NK-92 (cell line): Measurements from ENCODE around the gene ZNF598.

Experiments used
- DNase-seq: peaks from one replicate; lab custom pipeline; 2025; ENCODE audit not compliant: unreplicated experiment; lab: John Stamatoyannopoulos, UW

Gene ZNF598

DNA sequence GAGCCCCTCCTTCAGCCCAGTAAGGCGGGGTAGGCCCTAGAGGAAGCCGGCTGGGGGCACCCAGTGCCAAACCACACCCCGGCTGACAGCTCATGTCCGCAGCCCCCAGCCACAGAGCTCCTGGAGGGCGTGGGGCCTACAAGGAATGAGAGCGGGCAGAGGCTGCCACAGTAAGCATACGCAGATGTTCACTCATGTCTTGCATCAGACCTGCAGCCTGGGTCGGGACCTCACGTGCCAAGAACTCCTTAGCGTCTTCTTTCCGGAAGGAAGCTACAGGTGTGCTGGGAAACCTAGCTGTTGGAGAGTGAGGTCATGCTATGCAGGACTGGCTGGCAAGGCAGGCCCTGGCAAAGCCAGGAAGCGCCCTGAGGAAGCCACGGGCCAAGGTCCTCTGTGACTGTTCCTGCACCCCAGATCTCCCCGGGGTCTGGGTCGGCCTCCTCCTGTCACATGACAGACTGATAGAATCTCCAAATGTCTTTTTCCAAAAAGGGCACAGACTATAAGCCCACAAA lies 1.6 kb downstream of the ZNF598 start:
- DNase-seq = no peak

DNA sequence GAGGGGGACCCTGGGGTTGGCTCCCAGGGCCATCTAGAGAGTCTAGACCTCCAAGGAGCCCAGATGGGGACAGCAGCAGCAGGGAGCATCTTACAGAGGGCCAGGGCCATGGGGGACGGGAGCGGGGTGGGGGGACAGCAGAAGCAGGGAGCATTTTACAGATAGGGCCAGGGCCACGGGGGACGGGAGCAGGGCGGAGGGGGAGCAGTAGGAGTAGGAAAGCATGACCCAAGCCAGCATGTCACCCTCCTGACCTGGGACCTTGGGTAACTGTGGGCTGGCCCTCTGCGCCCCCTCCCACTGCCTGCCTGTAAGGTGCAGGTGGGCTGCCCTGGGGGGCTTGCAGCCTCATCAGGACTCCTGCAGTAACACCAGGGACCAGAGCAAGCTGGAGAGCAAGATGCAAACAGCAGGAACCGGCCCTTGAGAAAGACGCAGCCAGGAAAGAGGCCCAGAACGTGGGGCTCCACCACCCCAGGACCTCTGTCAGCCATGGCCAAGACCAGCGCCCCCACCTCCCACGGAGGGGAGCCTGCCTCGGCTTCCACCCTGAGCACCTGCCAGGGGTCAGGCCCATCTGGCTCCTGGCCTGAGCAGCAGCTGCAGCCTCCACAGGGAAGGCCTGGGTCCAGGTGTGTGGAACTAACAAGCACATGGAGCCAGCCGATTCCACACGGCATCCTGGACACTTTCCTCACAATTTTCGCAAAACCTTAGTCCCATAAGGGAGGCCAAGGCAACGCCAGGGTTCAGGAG lies 2.4 kb downstream of the ZNF598 start:
- no peak for DNase-seq

DNA sequence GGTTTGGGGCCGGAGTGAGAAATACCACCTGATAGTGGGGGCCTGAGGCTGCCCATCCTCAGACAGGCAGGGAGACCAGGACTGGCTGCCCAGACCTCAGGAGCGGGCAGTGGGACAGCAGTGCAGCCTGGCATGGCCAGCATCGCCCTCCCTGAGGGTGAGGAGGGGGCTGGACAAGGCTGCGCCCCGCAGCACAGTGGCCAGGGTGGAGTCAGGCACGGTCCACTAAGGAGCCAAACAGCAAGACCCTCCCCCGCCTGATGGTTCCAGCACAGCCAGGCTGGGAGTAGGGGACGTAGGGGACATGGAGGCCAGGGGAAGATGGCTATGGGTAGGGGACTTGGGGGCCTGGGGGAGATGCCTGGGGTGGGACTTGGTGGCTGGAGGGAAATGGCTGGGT lies 3.3 kb downstream of the ZNF598 start:
- DNase-seq = no peak

DNA sequence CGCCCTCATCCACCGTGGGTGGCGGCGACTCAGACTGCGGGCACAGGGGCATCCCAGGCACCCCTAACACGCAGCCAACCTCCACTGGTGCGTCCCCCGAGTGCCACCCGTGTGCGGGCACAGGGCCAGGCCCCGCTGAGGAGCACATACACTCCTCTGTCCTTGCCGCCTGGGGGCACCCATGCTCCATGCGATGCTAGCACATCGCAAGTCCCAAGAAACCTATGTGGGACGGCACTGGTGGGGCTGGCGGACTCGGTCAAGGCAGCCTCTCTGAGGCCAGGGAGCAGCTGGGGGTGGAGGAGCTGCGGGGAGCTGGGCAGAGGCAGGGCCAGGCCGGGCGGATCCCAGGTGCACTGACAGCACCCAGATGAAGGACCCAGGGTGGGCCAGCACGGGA lies 4.0 kb downstream of the ZNF598 start:
- no peak for DNase-seq

DNA sequence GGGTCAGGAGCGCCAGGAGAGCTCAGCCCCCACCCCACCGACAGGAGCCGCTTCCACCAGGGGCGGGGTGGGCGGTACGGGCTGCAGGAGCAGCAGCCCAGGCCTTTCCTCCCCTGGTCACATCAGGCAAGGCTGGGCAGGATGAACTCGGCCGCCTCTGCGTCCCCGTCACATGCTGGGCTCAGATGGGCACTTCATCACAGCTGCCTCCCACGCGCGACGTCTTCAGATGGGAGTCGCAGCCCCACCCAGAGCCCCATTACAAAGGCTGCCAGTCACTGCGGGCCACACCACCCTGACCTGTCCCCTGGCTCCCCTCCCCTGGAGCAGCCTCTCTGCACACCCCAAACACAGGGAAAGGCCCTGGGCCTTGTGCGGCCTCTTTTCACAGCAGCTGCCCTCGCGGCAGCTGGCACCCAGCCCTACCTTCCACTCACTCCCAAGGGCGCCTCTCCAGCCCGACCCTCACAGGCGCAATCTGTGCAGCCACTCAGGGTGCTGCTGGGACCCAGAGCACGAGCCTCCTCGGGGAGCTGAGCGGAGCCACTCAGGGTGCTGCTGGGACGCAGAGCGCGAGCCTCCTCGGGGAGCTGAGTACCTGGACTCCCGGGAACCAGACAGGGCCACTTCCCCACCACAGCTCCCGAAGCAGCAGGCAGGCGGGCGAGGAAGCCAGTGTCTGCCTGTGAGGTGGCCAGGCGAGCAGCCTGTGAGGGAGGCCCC lies 4.7 kb downstream of the ZNF598 start:
- no peak for DNase-seq

DNA sequence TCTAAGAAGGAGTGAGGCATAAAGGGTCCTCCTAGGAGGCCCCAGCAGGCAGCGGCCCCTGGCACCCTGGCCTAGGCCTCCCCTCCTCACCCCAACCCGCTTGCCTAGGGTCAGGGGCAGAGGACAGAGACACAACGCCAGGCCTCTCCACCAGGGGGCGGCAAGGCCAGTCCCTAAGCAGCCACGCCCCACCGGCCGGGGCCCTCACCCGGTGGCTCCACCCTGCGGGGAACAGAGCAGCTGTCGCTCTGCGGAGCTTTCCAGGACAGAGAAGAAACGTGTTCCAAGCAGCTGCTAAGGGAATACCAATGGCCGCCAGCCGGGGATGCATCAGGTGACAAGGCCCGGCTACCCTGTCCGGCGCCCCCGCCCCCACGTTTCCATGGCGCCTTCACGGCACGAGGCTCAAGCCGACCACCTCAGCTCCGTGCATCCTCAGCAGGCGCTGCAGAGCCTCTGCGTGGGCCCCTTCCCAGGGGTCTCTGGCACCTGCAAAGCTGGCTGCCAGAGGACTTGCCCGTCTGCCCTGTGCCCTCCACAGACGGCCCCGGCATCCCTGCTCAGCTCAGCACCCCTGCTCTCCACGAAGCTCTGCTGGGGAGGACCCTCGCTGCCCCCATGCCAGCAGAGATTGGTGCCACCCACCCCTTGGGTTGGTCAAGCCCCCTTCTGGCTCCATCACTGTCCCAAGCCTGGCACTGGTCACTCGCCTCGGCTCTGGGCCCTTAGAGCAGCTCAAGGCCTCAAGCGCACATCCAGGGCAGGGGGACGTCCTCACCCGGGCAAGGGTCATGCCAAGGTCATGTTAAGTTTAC lies 5.6 kb downstream of the ZNF598 start:
- DNase-seq = no peak

DNA sequence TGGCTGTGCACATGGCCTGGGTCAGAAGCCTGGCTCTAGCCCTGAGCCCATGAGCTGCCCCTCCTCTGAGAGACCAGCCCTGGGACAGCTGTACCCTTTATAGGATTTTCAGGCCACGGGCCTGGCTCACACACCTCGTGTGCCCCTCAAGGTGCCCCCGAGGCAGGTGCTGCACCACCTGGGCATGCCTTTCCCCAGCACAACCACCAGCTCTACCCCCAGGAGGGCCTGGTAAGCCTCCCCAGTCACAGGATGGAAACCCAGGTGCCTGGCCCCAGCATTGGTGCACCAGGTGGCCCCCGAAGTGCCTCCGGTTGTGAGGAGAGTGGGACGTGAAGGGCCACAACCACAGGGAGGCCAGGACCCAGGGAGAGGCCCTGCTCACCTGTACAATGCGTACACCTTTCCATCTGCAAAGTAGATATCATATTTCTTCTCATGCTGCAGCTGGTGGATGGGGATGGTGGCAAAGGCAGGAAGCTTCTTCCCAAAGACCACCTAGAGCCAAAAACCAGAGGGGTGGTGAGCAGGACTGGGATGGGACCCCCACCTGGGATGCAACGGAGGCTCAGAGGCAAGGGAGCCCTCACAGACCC lies 6.3 kb downstream of the ZNF598 start:
- no peak for DNase-seq

DNA sequence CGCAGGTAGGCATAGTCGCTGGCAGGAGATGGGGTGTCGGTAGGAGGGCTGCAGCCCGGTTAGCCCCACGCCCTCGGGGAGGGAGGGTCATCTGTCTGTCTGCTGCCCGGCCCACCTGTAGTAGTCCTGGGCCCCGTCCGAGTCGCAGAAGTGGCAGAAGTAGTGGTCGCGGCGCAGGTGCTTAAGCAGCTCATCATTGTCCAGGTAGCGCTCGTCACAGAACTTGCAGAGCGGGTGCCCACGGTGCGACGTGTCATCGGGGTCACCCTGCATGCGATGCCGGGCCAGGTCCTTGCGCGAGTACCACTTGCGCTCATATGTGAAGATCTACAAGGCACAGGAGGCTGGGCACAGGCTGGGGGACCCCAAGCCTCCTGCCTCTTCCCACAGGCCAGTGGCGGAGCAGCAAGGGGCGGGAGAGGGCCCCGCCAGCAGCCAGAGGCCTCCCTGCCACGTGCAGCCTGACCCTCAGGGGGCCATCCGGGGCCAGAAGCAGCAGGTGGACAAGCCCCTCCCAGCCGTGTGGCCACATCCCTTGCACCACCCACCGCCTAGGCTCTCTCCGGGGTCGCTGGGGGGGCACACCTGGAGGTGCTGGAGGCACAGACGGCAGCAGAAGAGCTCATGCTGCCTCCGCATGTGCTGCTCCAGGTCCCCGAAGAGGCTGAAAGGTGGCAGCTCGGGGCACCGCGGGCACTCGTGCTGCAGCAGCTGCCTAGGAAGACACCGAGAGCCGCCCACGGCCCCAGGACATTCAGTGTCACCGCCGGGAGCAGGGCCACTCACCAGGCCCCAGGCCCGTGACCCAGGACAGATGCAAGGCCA lies 7.0 kb downstream of the ZNF598 start:
- DNase-seq = no peak

DNA sequence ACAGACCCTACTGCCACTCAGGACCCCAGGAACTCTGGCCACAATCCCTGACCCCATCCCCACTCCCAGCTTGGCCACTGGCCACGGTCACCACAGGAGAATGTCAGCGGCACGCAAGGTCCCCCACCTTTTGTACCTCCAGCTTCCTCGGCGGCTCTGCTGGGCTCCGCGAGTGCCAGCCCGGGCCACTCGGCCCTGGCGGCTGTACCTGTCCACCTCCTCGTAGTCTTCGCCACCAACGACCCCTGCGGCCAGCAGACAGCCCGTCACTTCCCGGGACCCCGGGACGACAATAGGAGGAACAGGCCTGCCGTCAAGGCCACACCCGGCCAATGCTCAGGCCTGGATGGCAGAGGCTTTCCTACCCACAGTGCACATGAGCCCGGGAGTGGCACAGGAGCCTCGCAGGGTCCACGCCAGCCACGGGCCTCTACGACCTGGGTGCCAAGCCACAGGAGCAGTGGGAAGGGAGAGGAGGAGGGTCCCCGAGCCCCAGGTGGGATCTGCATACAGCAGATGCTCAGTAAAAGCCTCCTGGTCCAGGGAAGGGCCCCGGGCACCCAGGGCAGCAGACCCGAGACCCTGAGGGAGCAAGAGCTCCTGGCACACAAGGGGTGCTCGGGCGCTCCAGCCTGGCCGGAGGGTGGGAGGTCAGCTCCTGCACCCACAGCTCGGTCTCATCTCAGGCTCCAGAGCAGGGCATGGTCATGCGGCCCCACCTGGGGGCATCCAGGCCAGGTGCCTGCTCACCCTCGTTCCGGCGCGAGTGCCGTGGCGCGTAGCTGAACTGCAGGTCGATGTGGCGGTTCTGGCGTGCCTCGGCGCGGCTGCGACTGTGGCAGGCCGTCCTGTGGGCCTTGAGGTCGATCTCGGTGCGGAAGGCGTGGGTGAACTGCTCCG lies 7.9 kb downstream of the ZNF598 start:
- DNase-seq = no peak

DNA sequence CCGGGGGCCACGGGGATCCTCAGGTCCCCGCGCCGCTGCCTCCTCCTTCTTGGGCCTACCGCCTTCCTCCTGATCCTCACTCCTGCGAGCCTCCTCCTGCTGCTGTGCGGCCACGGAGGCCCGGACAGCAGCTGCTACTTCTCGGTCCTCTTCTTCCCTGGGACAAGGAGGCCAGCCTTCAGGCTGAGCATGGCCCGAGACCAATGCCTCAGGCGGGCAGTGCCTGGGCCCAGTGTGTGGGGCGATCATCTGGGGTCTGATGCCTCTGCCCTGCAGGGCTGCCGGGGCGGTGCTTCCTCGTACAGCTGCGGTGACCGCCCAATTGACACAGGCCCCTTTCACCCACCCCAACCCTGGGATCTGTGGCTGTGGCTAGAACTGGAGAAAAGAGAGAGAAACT lies 8.6 kb downstream of the ZNF598 start:
- no peak for DNase-seq

DNA sequence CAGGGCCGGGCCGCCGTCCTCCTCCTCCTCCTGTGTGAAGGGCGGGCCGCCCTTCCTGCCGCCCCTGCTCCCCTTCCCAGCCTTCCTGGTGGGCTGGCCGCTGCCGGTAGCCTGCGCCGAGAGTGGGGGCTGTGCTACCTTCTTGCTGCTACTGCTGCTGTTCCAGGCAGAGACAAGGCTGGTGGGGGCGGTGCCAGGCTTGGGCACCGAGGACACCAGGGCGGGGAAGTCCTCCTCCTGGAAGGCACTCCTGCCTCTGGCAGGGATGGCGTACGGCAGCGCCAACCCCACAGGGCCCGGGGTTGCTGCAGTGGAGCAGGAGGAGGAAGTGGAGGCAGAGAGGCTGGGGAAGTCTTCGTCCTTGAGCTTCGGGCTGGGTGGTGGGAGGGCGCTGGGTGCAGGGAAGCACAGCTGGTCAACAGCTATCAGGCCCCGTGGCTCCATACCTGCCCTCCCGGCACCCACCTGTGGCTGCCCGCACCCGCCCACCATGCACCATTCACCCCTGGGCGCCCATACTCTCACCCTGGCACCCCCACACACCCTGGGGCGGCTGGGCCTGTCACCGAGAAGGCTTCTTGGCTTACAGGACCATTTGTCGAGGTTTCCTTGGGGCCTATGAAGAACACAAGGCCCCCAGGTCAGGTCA lies 9.6 kb downstream of the ZNF598 start:
- DNase-seq = no peak

DNA sequence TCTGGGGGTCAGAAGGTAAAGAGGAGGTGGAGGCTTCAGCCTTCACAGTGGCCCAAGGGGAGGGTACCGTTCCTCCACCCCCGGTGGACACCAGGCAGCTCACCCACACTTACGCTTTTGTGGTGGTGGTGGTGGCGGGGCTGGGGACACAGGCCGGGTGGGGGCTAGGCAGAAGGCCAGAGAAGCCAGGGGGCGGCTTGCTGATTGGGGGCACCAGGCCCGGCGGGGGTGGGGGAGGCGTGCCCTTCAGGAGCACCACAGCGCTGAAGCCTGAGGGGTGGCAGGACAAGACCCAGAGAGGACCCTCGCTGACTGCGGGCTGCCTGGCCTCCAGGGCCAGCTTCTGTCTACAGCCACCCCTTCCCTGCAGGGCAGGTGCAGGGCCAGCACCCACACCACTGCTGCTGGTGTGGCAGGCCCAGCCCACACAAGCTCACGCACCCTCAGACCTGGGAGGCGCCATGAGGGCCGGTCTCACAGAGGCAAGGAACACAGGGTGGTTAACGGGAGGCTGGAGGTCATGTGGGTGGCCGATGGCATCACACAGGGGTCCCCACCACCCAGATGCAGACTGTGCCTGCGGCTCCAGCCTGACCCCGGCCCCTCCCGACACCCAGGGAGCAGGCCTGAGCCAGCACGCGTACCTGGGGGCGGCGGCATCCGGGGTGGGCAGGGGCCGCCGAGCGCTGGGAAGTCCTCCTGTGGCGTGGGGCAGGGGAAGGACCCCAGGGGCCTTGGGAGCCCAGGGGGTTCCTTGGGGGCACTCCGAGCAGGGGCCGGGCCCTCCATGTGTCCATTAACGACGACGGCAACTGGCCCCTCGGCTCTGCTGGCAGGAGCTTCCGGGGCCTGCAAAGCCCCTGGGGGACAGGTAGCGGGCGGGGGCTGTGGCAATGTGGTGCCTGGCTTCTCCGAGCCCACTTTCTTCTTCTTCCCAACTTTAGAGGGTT lies 10.5 kb downstream of the ZNF598 start:
- DNase-seq = no peak

DNA sequence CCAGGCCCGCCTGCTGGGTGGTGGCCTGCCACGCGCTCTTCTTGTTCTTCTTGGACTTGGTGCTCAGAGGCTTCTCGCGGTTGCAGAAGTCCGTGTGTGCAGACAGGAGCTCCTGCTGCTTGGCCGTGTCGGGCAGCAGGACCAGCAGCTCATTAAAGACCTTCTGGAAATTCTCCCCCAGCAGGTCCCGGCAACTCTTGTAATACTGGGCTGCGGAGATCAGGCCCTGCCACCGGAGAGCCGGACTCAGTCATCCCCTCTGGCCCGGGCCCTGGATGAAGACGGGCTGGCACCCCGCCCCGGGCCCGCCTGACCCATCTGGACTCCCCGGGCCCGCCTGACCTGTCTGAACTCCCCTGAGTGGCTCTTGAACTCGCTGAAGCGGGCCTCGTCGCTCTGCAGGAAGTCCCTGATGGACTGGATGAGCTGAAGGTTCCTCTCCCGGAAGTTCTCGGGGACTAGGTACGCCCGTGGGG lies 11.2 kb downstream of the ZNF598 start:
- no peak for DNase-seq

DNA sequence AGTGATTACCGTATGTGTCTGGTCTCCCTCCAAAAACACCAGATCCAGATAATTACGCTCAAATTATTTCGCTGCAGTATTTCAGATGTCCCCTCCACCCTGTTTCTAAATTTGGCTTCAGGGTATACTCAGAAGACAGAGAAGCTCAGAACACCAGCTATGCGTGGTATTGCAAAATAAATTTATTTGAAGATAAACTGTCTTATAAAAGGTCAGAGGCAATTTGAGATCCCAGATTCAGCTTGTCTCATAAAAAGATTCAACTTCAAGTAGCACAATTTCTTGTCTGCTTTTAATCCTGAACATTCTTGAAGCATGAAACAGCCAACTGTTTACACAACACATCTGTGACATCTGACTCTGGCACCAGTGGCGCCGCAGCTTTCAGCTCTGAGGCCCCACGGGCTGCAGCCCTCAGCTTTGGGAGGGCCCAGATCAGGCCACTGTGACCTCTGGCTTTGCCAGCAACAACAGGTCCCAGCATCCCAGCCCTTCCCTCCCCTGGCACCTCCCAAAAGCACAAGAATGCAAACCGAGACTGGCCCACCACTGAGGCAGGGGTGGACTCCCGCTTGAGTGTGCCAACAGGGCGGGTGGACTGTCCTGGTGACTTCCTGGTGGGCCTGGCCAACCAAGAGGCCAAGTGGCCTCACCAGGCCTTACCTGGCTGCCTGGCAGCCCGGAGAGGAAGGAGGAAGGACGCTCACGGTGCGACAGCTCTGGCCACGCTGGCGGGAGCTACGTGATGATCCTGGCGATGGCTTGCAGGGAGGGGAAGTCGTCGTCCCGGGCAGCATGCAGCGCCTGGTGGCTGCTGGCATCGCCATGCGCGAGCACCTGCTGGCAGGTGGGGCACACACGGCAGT lies 11.9 kb downstream of the ZNF598 start:
- no peak for DNase-seq

DNA sequence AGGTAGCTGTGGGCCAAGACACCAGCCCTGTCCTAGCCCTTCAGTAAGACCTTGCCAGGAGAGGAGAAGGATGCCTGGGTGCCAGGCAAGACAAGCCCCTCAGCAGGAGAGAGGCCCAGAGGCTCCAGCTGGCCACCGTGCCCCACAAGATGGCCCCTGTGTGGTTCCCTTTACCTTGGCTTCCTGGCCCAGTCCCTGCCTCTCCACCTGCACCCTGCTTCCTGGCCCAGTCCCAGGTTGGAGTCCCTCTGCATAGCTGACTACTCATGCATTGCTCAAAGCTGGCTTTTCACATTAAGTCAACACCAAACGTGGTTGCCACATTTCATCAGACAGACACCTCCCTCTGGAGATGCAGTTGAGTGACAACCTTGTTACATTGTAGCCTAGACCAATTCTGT lies 15.9 kb downstream of the ZNF598 start:
- DNase-seq = no peak

DNA sequence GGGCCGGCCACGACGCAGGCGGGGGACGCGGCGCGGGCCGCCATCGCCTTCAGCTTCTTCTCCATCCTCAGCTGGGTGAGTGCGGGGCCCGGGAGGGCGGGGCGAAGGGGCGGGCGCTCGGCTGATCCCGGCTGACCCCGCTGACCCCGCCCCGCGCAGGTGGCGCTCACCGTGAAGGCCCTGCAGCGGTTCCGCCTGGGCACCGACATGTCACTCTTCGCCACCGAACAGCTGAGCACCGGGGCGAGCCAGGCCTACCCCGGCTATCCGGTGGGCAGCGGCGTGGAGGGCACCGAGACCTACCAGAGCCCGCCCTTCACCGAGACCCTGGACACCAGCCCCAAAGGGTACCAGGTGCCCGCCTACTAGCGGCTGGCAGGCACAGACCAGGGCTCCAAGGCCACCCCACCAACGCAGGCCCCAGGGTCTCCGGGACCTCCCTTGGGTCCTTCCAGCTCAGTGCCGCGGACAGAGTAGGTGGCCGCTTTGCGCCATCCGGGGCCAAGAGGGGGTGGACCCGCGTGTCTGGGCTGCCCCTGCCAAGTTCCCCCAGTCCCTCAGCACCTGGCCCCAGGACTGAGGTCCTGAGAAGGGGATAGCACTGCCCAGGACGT lies 16.8 kb downstream of the ZNF598 start:
- no peak for DNase-seq
